ENCODE data around the gene U2SURP.

U2SURP gene

GRCh38 chr3:143001369-143002082 is at the start of gene U2SURP:
Gene U2SURP, plus strand, starts transcription at chr3:143001570. Its CDS starts 59 bp downstream, at chr3:143001629.
- DNase-seq (ENCODE audit: low spot score): peak; percentile 66

GRCh38 chr3:142951794-142952193 is 49.6 kb upstream of the U2SURP start:
- no peak for DNase-seq (ENCODE audit: low spot score)

- no peak for DNase-seq (ENCODE audit: low spot score)
These were observed 48.8 kb upstream of the U2SURP start for GRCh38 chr3:142952272-142953193.

GRCh38 chr3:142953443-142953842 is 47.9 kb upstream of the U2SURP start:
- DNase-seq (ENCODE audit: low spot score): no peak

- no peak for DNase-seq (ENCODE audit: low spot score)
These were observed 42.7 kb upstream of the U2SURP start for GRCh38 chr3:142958707-142959106.

- no peak for DNase-seq (ENCODE audit: low spot score)
These were observed 41.0 kb upstream of the U2SURP start for GRCh38 chr3:142960322-142960850.

- no peak for DNase-seq (ENCODE audit: low spot score)
These were observed 39.8 kb upstream of the U2SURP start for GRCh38 chr3:142961539-142961938.

GRCh38 chr3:142962175-142962519 is 39.2 kb upstream of the U2SURP start:
- no peak for DNase-seq (ENCODE audit: low spot score)

GRCh38 chr3:142962520-142963233 is 38.7 kb upstream of the U2SURP start:
- DNase-seq (ENCODE audit: low spot score): no peak

GRCh38 chr3:142963234-142963515 is 38.2 kb upstream of the U2SURP start:
- no peak for DNase-seq (ENCODE audit: low spot score)

GRCh38 chr3:142963516-142964448 is 37.6 kb upstream of the U2SURP start, which contains the start of gene PAQR9:
Gene PAQR9, minus strand, starts transcription at chr3:142963674. Its CDS starts 338 bp downstream, at chr3:142963336.
- DNase-seq (ENCODE audit: low spot score): peak; percentile 83

GRCh38 chr3:142965581-142965980 is 35.8 kb upstream of the U2SURP start:
- DNase-seq (ENCODE audit: low spot score): no peak

GRCh38 chr3:142966808-142967207 is 34.6 kb upstream of the U2SURP start:
- DNase-seq (ENCODE audit: low spot score): no peak

- no peak for DNase-seq (ENCODE audit: low spot score)
These were observed 32.9 kb upstream of the U2SURP start for GRCh38 chr3:142968319-142969025.

GRCh38 chr3:142971431-142971830 is 29.9 kb upstream of the U2SURP start:
- DNase-seq (ENCODE audit: low spot score): no peak

- DNase-seq (ENCODE audit: low spot score): no peak
These were observed 29.1 kb upstream of the U2SURP start for GRCh38 chr3:142972092-142972753.

- DNase-seq (ENCODE audit: low spot score): no peak
These were observed 28.0 kb upstream of the U2SURP start for GRCh38 chr3:142973217-142974009.

- no peak for DNase-seq (ENCODE audit: low spot score)
These were observed 25.9 kb upstream of the U2SURP start for GRCh38 chr3:142975316-142975995.

All from HuH-7.5 (cell line).